SK-N-SH (cell line): Measurements from ENCODE around the gene PSMC5. TPM values are rescaled to one million over a fixed set of nuclear protein-coding genes. Genes with fewer than 3 reads are reported as not detected.

Source experiments
- CTCF ChIA-PET: fragments of 300-600, 350-600 bp; formaldehyde crosslinking; extraction: SDS; loops from one replicate; lab custom pipeline; 2021; lab: Yijun Ruan, JAX
- POLR2A ChIA-PET: fragments of 350-600 bp; sonication (Branson Sonifier 250); formaldehyde crosslinking; extraction: SDS; loops from one replicate; lab custom pipeline; 2020; ENCODE audit warnings: antibody characterized with exemption, inconsistent platforms; lab: Yijun Ruan, JAX
- DNase-seq: peaks from one replicate; pipeline ENCODE4 v3.0.0; 2012
- H2AFZ ChIP-seq: fragments of 200-600 bp; sonication (generic); 2 replicates; pipeline ENCODE4 v1.8.1; 2016; ENCODE audit warnings: antibody characterized with exemption, mild to moderate bottlenecking, low read depth
- H3F3A ChIP-seq: fragments of 200-600 bp; sonication (generic); replicated peaks from 2 replicates; pipeline ENCODE3; 2016; ENCODE audit warnings: antibody characterized with exemption, mild to moderate bottlenecking; ENCODE audit not compliant: insufficient read depth
- H3K27ac ChIP-seq, 2 experiments: fragments of 200-500 bp in 1 of 2; fragments of 200-600 bp in 1 of 2; sonication (Bioruptor generic) in 1 of 2; sonication (generic), shearing (Covaris generic) in 1 of 2; 2 replicates each; pipeline versions ENCODE4 v1.5.1 to v1.6.1; 2014 to 2016; ENCODE audit warnings: low read depth in 2 of 2, inconsistent platforms in 1 of 2, low read length in 1 of 2, mild to moderate bottlenecking in 1 of 2, mixed read lengths in 1 of 2
- H3K27me3 ChIP-seq: fragments of 200-600 bp; sonication (generic), shearing (Covaris generic); 2 replicates; pipeline ENCODE4 v1.6.1; 2016; ENCODE audit warnings: mixed run types; ENCODE audit not compliant: insufficient read depth
- H3K36me3 ChIP-seq, 2 experiments: fragments of 200-500 bp in 1 of 2; fragments of 200-600 bp in 1 of 2; sonication (Bioruptor generic) in 1 of 2; sonication (generic) in 1 of 2; replicated peaks in 1 of 2; 2 replicates each; pipeline versions ENCODE3 to v1.5.1; 2014 to 2016; ENCODE audit warnings: low read length in 1 of 2, mild to moderate bottlenecking in 1 of 2; ENCODE audit not compliant: insufficient read depth in 2 of 2, control insufficient read depth in 1 of 2
- H3K4me1 ChIP-seq, 2 experiments: fragments of 200-500 bp in 1 of 2; fragments of 200-600 bp in 1 of 2; sonication (Bioruptor generic) in 1 of 2; sonication (generic), shearing (Covaris generic) in 1 of 2; 2 replicates each; pipeline versions ENCODE4 v1.5.1 to v1.6.1; 2014 to 2016; ENCODE audit warnings: low read depth in 1 of 2, low read length in 1 of 2, mixed run types in 1 of 2; ENCODE audit not compliant: insufficient read depth in 2 of 2, control insufficient read depth in 1 of 2
- H3K4me2 ChIP-seq: fragments of 200-600 bp; sonication (generic), shearing (Covaris generic); 2 replicates; pipeline ENCODE4 v1.6.1; 2017; ENCODE audit warnings: mixed run types
- H3K4me3 ChIP-seq, 2 experiments: fragments of 200-500 bp in 1 of 2; fragments of 200-600 bp in 1 of 2; sonication (Bioruptor generic) in 1 of 2; sonication (generic), shearing (Covaris generic) in 1 of 2; 2 replicates each; pipeline versions ENCODE4 v1.5.1 to v1.8.1; 2014 to 2016; ENCODE audit warnings: low read depth in 2 of 2, inconsistent platforms in 1 of 2, low read length in 1 of 2, mild to moderate bottlenecking in 1 of 2, mixed read lengths in 1 of 2, moderate library complexity in 1 of 2
- H3K79me2 ChIP-seq: fragments of 200-600 bp; sonication (generic); 2 replicates; pipeline ENCODE4 v1.8.1; 2017; ENCODE audit warnings: mild to moderate bottlenecking; ENCODE audit not compliant: insufficient read depth
- H3K9ac ChIP-seq: fragments of 200-600 bp; sonication (generic); 2 replicates; pipeline ENCODE4 v1.6.1; 2017; ENCODE audit warnings: mixed run types
- H3K9me2 ChIP-seq: fragments of 200-600 bp; sonication (generic); 2 replicates; pipeline ENCODE4 v1.6.1; 2017; ENCODE audit warnings: mixed run types
- H3K9me3 ChIP-seq: fragments of 200-600 bp; sonication (generic); 2 replicates; pipeline ENCODE4 v1.6.1; 2017; ENCODE audit warnings: mixed run types, mild to moderate bottlenecking, moderate library complexity
- H4K20me1 ChIP-seq: fragments of 200-600 bp; sonication (generic); 2 replicates; pipeline ENCODE4 v1.6.1; 2017; ENCODE audit warnings: mild to moderate bottlenecking, mixed run types; ENCODE audit not compliant: insufficient read depth
- CHD2 ChIP-seq: fragments of 150-350 bp; IDR thresholded peaks from 2 replicates; pipeline ENCODE4 v1.6.1; 2018; ENCODE audit warnings: low read length; ENCODE audit not compliant: partially characterized antibody
- FOXJ3 ChIP-seq: sonication (generic); formaldehyde crosslinking; IDR thresholded peaks from 2 replicates; pipeline ENCODE4 v1.5.1; 2020; ENCODE audit warnings: mild to moderate bottlenecking, missing genetic modification reagents
- GABPA ChIP-seq: IDR thresholded peaks from 2 replicates; pipeline ENCODE4 v1.4.0; 2012; ENCODE audit warnings: low read depth, mild to moderate bottlenecking
- NFIC ChIP-seq: IDR thresholded peaks from 2 replicates; pipeline ENCODE4 v1.4.0; 2012; ENCODE audit warnings: borderline replicate concordance
- NRF1 ChIP-seq: IDR thresholded peaks from 2 replicates; pipeline ENCODE4 v1.6.1; 2012; ENCODE audit warnings: low read depth, mild to moderate bottlenecking, low read length
- RAD21 ChIP-seq: IDR thresholded peaks from 2 replicates; pipeline ENCODE4 v1.6.1; 2012; ENCODE audit warnings: mild to moderate bottlenecking, low read length
- RCOR1 ChIP-seq: fragments of 150-350 bp; IDR thresholded peaks from 2 replicates; pipeline ENCODE4 v1.6.1; 2017; ENCODE audit warnings: antibody characterized with exemption, low read length
- REST ChIP-seq: IDR thresholded peaks from 2 replicates; pipeline ENCODE4 v1.6.1; 2012; ENCODE audit warnings: mild to moderate bottlenecking, low read depth, low read length, moderate library complexity
- TCF12 ChIP-seq: IDR thresholded peaks from 2 replicates; pipeline ENCODE4 v1.4.0; 2012
- YY1 ChIP-seq: IDR thresholded peaks from 2 replicates; pipeline ENCODE4 v1.4.0; 2012; ENCODE audit warnings: low read depth, mild to moderate bottlenecking
- WGBS: methylation state at CpG from one replicate; pipeline ENCODE4 v1.1.6; 2017; ENCODE audit warnings: low lambda C conversion rate; 5-methylcytosine and 5-hydroxymethylcytosine counted together
- polyA plus RNA-seq, 3 experiments: library from polyadenylated mRNA; depleted of rRNA; stranded (reverse); fragments of >200 nt; gene quantifications; 2 replicates each; pipeline ENCODE4 v1.2.3, GENCODE V29; 2012
- TF ChIP-seq, protein P1 (sequence below): IDR thresholded peaks from 2 replicates; pipeline ENCODE4 v1.4.0; 2012; ENCODE audit warnings: low read depth, borderline replicate concordance
- TF ChIP-seq, protein P2 (sequence below): IDR thresholded peaks from 2 replicates; pipeline ENCODE4 v1.4.0; 2012; ENCODE audit warnings: low read depth

Gene PSMC5
- polyA plus RNA-seq, 1 of the 3 experiments (the other 2 are of a cell fraction), result 424 TPM

- TF ChIP-seq REST, result no peak
- TF ChIP-seq, protein P1, sequence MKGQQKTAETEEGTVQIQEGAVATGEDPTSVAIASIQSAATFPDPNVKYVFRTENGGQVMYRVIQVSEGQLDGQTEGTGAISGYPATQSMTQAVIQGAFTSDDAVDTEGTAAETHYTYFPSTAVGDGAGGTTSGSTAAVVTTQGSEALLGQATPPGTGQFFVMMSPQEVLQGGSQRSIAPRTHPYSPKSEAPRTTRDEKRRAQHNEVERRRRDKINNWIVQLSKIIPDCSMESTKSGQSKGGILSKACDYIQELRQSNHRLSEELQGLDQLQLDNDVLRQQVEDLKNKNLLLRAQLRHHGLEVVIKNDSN, result no peak
- no peak for TF ChIP-seq GABPA
- TF ChIP-seq YY1, result no peak
- no peak for TF ChIP-seq FOXJ3
- no peak for TF ChIP-seq TCF12
- TF ChIP-seq NRF1, result no peak
- TF ChIP-seq CHD2, result no peak
- TF ChIP-seq NFIC, result no peak
- Histone ChIP-seq H3K4me1 (peaks cover 0 to 16% of the 10 kb centered on the region in 2 experiments; a peak in 2 of 4 replicates), H3F3A (peaks cover 20% of the 10 kb centered on the region), H3K27ac (no peak overlapping the region), H2AFZ (no peak overlapping the region), H3K9me2 (no peaks in the 10 kb centered on the region), H3K4me3 (no peak overlapping the region), H4K20me1 (peaks cover 82% of the 10 kb centered on the region), H3K79me2 (peaks cover 100% of the 10 kb centered on the region), H3K36me3 (peaks cover 33 to 87% of the 10 kb centered on the region in 2 experiments), H3K27me3 (no peaks in the 10 kb centered on the region), H3K4me2 (no peak overlapping the region), H3K9me3 (no peaks in the 10 kb centered on the region), H3K9ac (no peak overlapping the region)
- CTCF ChIA-PET, result interaction anchor here (1.2 to 4.3 kb wide), 4 partner anchors 9 to 47 kb away, joined by 4 to 26 read pairs (median 6); partner anchors contain the start of genes CCDC47 and DDX42
- WGBS, result 95% methylated on average over 13 of the region's 13 CpGs
- POLR2A ChIA-PET, result no interaction called here
- DNase-seq, result no peak
Measured at GRCh38 chr17:63786971-63787711, 40.1 kb upstream of the PSMC5 start.

DNA sequence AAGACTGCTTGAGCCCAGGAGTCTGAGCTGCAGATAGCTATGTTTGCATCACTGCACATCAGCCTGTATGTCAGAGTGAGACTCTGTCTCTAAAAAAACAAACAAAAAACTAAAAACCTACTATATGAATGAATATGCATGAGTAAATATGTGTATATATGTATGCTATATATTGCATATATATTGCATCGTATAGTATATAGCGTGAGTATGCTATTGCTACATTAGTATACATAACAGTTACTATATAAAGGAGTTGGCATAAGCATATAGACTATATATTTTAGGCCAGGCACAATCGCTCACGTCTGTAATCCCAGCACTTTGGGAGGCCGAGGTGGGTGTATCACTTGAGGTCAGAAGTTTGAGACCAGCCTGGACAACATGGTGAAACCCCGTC lies 37.2 kb upstream of the PSMC5 start:
- H3K27me3 ChIP-seq, result no peaks in the 10 kb centered on the region
- H3K27ac ChIP-seq, result no peak overlapping the region
- peaks cover 48 to 88% of the 10 kb centered on the region in 2 experiments for H3K36me3 ChIP-seq
- POLR2A ChIA-PET, result interaction anchor here (1.1 kb wide), 1 partner anchor 16 kb away, joined by 3 read pairs; the partner anchor contains the start of genes CCDC47 and DDX42
- H3F3A ChIP-seq, result peaks cover 20% of the 10 kb centered on the region
- peaks cover 53% of the 10 kb centered on the region for H4K20me1 ChIP-seq
- CTCF ChIA-PET, result interaction anchor here (1.0 to 1.3 kb wide), 3 partner anchors 34 to 44 kb away, joined by 3 read pairs; no protein-coding TSS in a partner anchor
- H3K9me2 ChIP-seq, result no peaks in the 10 kb centered on the region
- H2AFZ ChIP-seq, result no peak overlapping the region
- no peak for DNase-seq
- peaks cover 99% of the 10 kb centered on the region for H3K79me2 ChIP-seq
- no peak overlapping the region for H3K9ac ChIP-seq
- TF ChIP-seq RCOR1 (no peak), GABPA (no peak), RAD21 (no peak), NFIC (no peak), REST (no peak)
- TF ChIP-seq, protein P2, sequence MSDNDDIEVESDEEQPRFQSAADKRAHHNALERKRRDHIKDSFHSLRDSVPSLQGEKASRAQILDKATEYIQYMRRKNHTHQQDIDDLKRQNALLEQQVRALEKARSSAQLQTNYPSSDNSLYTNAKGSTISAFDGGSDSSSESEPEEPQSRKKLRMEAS, result no peak
- 92% methylated on average over 6 of the region's 6 CpGs for WGBS
- H3K4me2 ChIP-seq, result no peak overlapping the region
- H3K4me1 ChIP-seq, result peaks cover 0 to 4% of the 10 kb centered on the region in 2 experiments; a peak in 2 of 4 replicates
- no peak overlapping the region for H3K4me3 ChIP-seq
- no peaks in the 10 kb centered on the region for H3K9me3 ChIP-seq
